ENCODE data around the gene DUSP8. TPM values are rescaled to one million over a fixed set of nuclear protein-coding genes. Genes with fewer than 3 reads are reported as not detected.
"Not testable (repeated sequence)": the region's sequence is repeated elsewhere in the genome, so short reads cannot be mapped to it uniquely, and the experiment has no call there.

Gene DUSP8
- total RNA-seq, 1 donor from 2014 or later: 18.0 TPM

DNA sequence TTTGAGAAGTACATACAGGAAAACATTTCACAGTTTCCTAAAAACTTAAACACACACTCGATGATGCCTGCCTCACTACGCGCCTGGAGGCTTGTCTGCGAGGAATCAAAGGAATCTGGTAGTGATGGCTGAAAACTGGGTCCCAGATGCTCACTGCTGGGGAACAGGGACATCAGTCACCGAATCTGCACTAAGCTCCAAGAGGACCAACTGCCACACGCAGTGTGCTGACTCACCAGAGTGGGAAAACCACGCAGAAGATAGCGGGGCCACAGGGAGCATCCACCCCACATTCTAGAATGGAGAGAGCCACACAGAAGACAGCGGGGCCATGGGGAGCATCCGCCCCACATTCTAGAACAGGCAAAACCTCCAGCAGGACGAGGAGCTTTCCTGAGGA, 61.1 kb downstream of the DUSP8 start:
- no peak overlapping the region for H3K4me3 ChIP-seq
- H3K36me3 ChIP-seq: no peaks in the 10 kb centered on the region
- TF ChIP-seq, protein P1, sequence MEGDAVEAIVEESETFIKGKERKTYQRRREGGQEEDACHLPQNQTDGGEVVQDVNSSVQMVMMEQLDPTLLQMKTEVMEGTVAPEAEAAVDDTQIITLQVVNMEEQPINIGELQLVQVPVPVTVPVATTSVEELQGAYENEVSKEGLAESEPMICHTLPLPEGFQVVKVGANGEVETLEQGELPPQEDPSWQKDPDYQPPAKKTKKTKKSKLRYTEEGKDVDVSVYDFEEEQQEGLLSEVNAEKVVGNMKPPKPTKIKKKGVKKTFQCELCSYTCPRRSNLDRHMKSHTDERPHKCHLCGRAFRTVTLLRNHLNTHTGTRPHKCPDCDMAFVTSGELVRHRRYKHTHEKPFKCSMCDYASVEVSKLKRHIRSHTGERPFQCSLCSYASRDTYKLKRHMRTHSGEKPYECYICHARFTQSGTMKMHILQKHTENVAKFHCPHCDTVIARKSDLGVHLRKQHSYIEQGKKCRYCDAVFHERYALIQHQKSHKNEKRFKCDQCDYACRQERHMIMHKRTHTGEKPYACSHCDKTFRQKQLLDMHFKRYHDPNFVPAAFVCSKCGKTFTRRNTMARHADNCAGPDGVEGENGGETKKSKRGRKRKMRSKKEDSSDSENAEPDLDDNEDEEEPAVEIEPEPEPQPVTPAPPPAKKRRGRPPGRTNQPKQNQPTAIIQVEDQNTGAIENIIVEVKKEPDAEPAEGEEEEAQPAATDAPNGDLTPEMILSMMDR (IDR thresholded peaks at IDR 0.05): no peak
- H3K4me1 ChIP-seq: peaks cover 59% of the 10 kb centered on the region
- H3K27ac ChIP-seq: no peak overlapping the region
- intact Hi-C loops (cut with DNase I): no loop called here
- H3K9me3 ChIP-seq: no peaks in the 10 kb centered on the region
- no peaks in the 10 kb centered on the region for H3K27me3 ChIP-seq
- ATAC-seq: no peak
- DNase-seq: no peak

DNA sequence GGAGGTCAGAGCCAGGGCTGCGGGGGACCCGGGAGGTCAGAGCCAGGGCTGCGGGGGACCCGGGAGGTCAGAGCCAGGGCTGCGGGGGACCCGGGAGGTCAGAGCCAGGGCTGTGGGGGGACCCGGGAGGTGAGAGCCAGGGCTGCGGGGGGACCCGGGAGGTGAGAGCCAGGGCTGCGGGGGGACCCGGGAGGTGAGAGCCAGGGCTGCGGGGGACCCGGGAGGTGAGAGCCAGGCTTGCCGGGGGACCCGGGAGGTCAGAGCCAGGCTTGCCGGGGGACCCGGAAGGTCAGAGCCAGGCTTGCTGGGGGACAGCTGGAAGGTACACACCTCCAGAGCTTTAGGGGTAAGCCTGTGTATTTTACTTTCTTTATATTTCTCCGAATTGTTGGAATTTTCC, 61.7 kb downstream of the DUSP8 start:
- intact Hi-C loops (cut with DNase I); ATAC-seq; DNase-seq; H3K9me3 ChIP-seq; H3K27me3 ChIP-seq; H3K4me3 ChIP-seq; H3K27ac ChIP-seq; H3K36me3 ChIP-seq: not testable (repeated sequence)
- H3K4me1 ChIP-seq: peaks cover 53% of the 10 kb centered on the region

GRCh38 chr11:1509626-1510255, 62.3 kb downstream of the DUSP8 start:
- intact Hi-C loops (cut with DNase I): loop anchor here (10.0 kb wide), 1 partner anchor 305 kb away; no protein-coding TSS in a partner anchor

DNA sequence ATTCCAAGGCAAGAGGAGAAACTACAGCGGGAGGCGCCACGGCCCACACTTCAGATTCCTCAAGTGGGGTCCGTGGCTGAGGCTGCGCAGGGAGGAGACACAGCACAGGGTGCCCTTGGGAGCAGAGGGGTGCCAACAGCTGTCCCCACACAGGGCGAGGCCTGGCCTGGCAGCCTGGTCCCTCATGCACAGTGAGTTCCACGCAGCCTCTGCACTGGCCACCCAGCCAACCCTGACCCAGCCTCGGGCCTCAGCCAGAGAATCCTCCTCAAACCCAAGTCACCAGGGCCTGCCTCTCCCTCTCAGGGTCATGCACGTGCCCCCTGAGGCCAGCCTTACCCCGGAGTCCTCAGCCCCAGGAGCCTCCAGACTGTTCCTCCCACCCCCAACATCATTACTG, 63.1 kb downstream of the DUSP8 start:
- ATAC-seq: peak; percentile 64

More at GRCh38 chr11:1509626-1510255, 62.3 kb downstream of the DUSP8 start:
- Histone ChIP-seq H3K27me3 (no peaks in the 10 kb centered on the region), H3K27ac (no peak overlapping the region), H3K9me3 (no peaks in the 10 kb centered on the region), H3K4me1 (peaks cover 47% of the 10 kb centered on the region), H3K36me3 (no peaks in the 10 kb centered on the region), H3K4me3 (no peak overlapping the region)
- ATAC-seq (no peak), DNase-seq (no peak)
- TF ChIP-seq, protein P1 (IDR thresholded peaks at IDR 0.05): no peak

GRCh38 chr11:1508491-1508891, 63.6 kb downstream of the DUSP8 start:
- peaks cover 47% of the 10 kb centered on the region for H3K4me1 ChIP-seq
- no peaks in the 10 kb centered on the region for H3K36me3 ChIP-seq
- DNase-seq (no peak), ATAC-seq (peak; percentile 26)
- H3K27me3 ChIP-seq: no peaks in the 10 kb centered on the region
- H3K9me3 ChIP-seq: no peaks in the 10 kb centered on the region
- no peak overlapping the region for H3K4me3 ChIP-seq
- intact Hi-C loops (cut with DNase I): loop anchor here (10.0 kb wide), 1 partner anchor 304 kb away; no protein-coding TSS in a partner anchor
- H3K27ac ChIP-seq: no peak overlapping the region
- TF ChIP-seq, protein P1 (IDR thresholded peaks at IDR 0.05): no peak

More for the DNA sequence above, 63.1 kb downstream of the DUSP8 start:
- no peaks in the 10 kb centered on the region for H3K9me3 ChIP-seq
- no peak for DNase-seq
- H3K36me3 ChIP-seq: no peaks in the 10 kb centered on the region
- no peak overlapping the region for H3K4me3 ChIP-seq
- intact Hi-C loops (cut with DNase I): loop anchor here (10.0 kb wide), 1 partner anchor 304 kb away; no protein-coding TSS in a partner anchor
- H3K27ac ChIP-seq: no peak overlapping the region
- TF ChIP-seq, protein P1 (IDR thresholded peaks at IDR 0.05): no peak
- peaks cover 49% of the 10 kb centered on the region for H3K4me1 ChIP-seq
- no peaks in the 10 kb centered on the region for H3K27me3 ChIP-seq

- ATAC-seq: no peak
- intact Hi-C loops (cut with DNase I): loop anchor here (10.0 kb wide), 1 partner anchor 303 kb away; no protein-coding TSS in a partner anchor
- H3K27me3 ChIP-seq: no peaks in the 10 kb centered on the region
- no peak overlapping the region for H3K4me3 ChIP-seq
- DNase-seq: no peak
- H3K9me3 ChIP-seq: no peaks in the 10 kb centered on the region
- TF ChIP-seq, protein P1 (IDR thresholded peaks at IDR 0.05): no peak
- peaks cover 49% of the 10 kb centered on the region for H3K4me1 ChIP-seq
- no peak overlapping the region for H3K27ac ChIP-seq
- no peaks in the 10 kb centered on the region for H3K36me3 ChIP-seq
These were observed 64.5 kb downstream of the DUSP8 start for GRCh38 chr11:1507381-1508140.
